ENCODE data around the gene PDE10A.

DNA sequence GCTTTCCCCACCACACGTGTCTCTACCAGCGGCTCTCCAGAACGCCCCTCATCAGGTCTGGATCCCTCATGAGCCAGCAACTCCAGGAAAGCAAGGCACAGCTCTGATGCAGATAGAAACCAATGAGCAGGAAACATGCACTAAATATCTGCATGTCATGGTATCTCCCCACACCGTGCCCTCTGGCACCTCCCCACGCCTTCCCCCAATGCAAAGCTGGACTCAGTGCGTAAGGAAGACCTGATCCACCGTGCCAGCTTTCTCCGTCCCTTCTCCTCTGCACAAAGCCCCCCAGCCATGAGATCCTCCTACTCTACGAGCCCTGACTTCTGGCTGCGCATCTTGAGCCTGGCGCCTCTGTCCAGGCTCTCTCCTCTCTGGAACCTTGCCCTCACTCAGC lies 9.4 kb downstream of the PDE10A start:
- TF ChIP-seq CTCF (conservative IDR thresholded peaks at IDR 0.05; ENCODE audit: low read depth, low read length) = no peak
- TF ChIP-seq EZH2 (IDR thresholded peaks at IDR 0.05; ENCODE audit: low read length, unreplicated experiment) = no peak
- no peak for TF ChIP-seq EZH2phosphoT487 (IDR thresholded peaks at IDR 0.05; ENCODE audit: borderline replicate concordance, low read length)

Measured in PC-3 (cell line).